Neuronal stem cell (in vitro differentiated cells): ENCODE results near the gene CAD.

Source experiments
- DNase-seq: peaks from one replicate; pipeline ENCODE4 v3.0.0-alpha.2; 2013; ENCODE audit warnings: low spot score
- H2AFZ ChIP-seq: one replicate; pipeline ENCODE4 v1.6.1; 2013; ENCODE audit warnings: mild to moderate bottlenecking, low read length, inconsistent platforms
- H2AK5ac ChIP-seq: 2 replicates; pipeline ENCODE4 v1.6.1; 2013; ENCODE audit warnings: low read depth, mild to moderate bottlenecking, inconsistent platforms, low read length, moderate library complexity, mixed read lengths
- H2BK120ac ChIP-seq: 2 replicates; pipeline ENCODE4 v1.6.1; 2013; ENCODE audit warnings: low read depth, mild to moderate bottlenecking, inconsistent platforms, low read length, moderate library complexity, mixed read lengths
- H2BK12ac ChIP-seq: one replicate; pipeline ENCODE4 v1.6.1; 2013; ENCODE audit warnings: low read length, inconsistent platforms
- H2BK15ac ChIP-seq: 2 replicates; pipeline ENCODE4 v1.6.1; 2013; ENCODE audit warnings: mild to moderate bottlenecking, low read length, inconsistent platforms, mixed read lengths
- H2BK5ac ChIP-seq: one replicate; pipeline ENCODE4 v1.6.1; 2013; ENCODE audit warnings: inconsistent platforms, mild to moderate bottlenecking, low read length, moderate library complexity
- H3K14ac ChIP-seq: one replicate; pipeline ENCODE4 v1.6.1; 2013; ENCODE audit warnings: low read length, inconsistent platforms
- H3K18ac ChIP-seq: 2 replicates; pipeline ENCODE4 v1.6.1; 2013; ENCODE audit warnings: low read length, inconsistent platforms
- H3K23ac ChIP-seq: 2 replicates; pipeline ENCODE4 v1.6.1; 2013; ENCODE audit warnings: low read depth, mild to moderate bottlenecking, mixed read lengths, low read length, inconsistent platforms; ENCODE audit not compliant: poor library complexity
- H3K27ac ChIP-seq: replicated peaks from 3 replicates; pipeline ENCODE4 v1.5.1; 2013; ENCODE audit warnings: low read length, inconsistent platforms
- H3K27me3 ChIP-seq, 3 experiments: 2 replicates each; pipeline ENCODE4 v1.6.1; 2013; ENCODE audit warnings: low read length in 3 of 3, mild to moderate bottlenecking in 2 of 3, inconsistent platforms in 1 of 3, low read depth in 1 of 3, mixed read lengths in 1 of 3, moderate library complexity in 1 of 3; ENCODE audit not compliant: control insufficient read depth in 3 of 3, insufficient read depth in 3 of 3
- H3K36me3 ChIP-seq, 2 donors: replicated peaks in 1 of 2; 2 replicates each; pipeline ENCODE4 v1.6.1; 2013; ENCODE audit warnings: low read length in 2 of 2; ENCODE audit not compliant: control insufficient read depth in 2 of 2, insufficient read depth in 2 of 2
- H3K4ac ChIP-seq: 2 replicates; pipeline ENCODE4 v1.6.1; 2013; ENCODE audit warnings: inconsistent platforms, mild to moderate bottlenecking, low read length, moderate library complexity
- H3K4me1 ChIP-seq, 2 donors: 1 replicate in 1 of 2; 2 replicates in 1 of 2; pipeline ENCODE4 v1.6.1; 2013; ENCODE audit warnings: low read length in 2 of 2, low read depth in 1 of 2; ENCODE audit not compliant: control insufficient read depth in 2 of 2, insufficient read depth in 1 of 2
- H3K4me2 ChIP-seq: one replicate; pipeline ENCODE4 v1.6.1; 2013; ENCODE audit warnings: mild to moderate bottlenecking, low read length, inconsistent platforms; ENCODE audit not compliant: insufficient read depth, poor library complexity, severe bottlenecking
- H3K4me3 ChIP-seq, 2 donors: 2 replicates each; pipeline ENCODE4 v1.5.1; 2013; ENCODE audit warnings: low read length in 2 of 2, mild to moderate bottlenecking in 2 of 2, inconsistent platforms in 1 of 2, moderate library complexity in 1 of 2
- H3K79me1 ChIP-seq: one replicate; pipeline ENCODE4 v1.6.1; 2013; ENCODE audit warnings: low read depth, mild to moderate bottlenecking, inconsistent platforms, low read length, moderate library complexity
- H3K9ac ChIP-seq: one replicate; pipeline ENCODE4 v1.6.1; 2013; ENCODE audit warnings: mild to moderate bottlenecking, low read depth, low read length, inconsistent platforms; ENCODE audit not compliant: poor library complexity
- H3K9me3 ChIP-seq, 2 donors: replicated peaks in 1 of 2; 2 replicates each; pipeline versions ENCODE3 to v1.6.1; 2013; ENCODE audit warnings: low read length in 2 of 2, mild to moderate bottlenecking in 2 of 2, inconsistent platforms in 1 of 2, low read depth in 1 of 2, mixed read lengths in 1 of 2, moderate library complexity in 1 of 2; ENCODE audit not compliant: control insufficient read depth in 2 of 2, insufficient read depth in 1 of 2
- H4K8ac ChIP-seq: one replicate; pipeline ENCODE4 v1.6.1; 2013; ENCODE audit warnings: low read depth, mild to moderate bottlenecking, inconsistent platforms, low read length, moderate library complexity
- H4K91ac ChIP-seq: one replicate; pipeline ENCODE4 v1.6.1; 2013; ENCODE audit warnings: low read length, low read depth, mild to moderate bottlenecking, inconsistent platforms; ENCODE audit not compliant: poor library complexity
- WGBS, 2 donors: extraction: QIAGEN DNeasy Blood & Tissue Kit; methylation state at CpG; one replicate each; pipeline ENCODE4 v1.1.7; 2013; ENCODE audit warnings: missing lambda C conversion rate in 2 of 2, mixed read lengths in 1 of 2; ENCODE audit not compliant: insufficient read length in 2 of 2, insufficient replicate concordance in 1 of 2; ENCODE audit errors: extremely low coverage in 2 of 2; 5-methylcytosine and 5-hydroxymethylcytosine counted together

Gene CAD

GRCh38 chr2:27291865-27292264 is 74.7 kb downstream of the CAD start:
- no peaks in the 10 kb centered on the region for H3K9me3 ChIP-seq
- H3K9ac ChIP-seq = no peak overlapping the region
- no peak overlapping the region for H3K4me3 ChIP-seq
- no peak overlapping the region for H3K27ac ChIP-seq
- no peak overlapping the region for H3K14ac ChIP-seq
- H4K8ac ChIP-seq = no peak overlapping the region
- no peak overlapping the region for H2BK12ac ChIP-seq
- H3K36me3 ChIP-seq = no peaks in the 10 kb centered on the region
- H3K27me3 ChIP-seq = peaks cover 0 to 75% (median 2%) of the 10 kb centered on the region in 3 experiments
- no peaks in the 10 kb centered on the region for H3K4me1 ChIP-seq
- H3K18ac ChIP-seq = no peak overlapping the region
- H4K91ac ChIP-seq = no peak overlapping the region
- no peak overlapping the region for H3K23ac ChIP-seq
- H2BK15ac ChIP-seq = no peak overlapping the region
- H3K4me2 ChIP-seq = no peak overlapping the region
- no peak overlapping the region for H3K4ac ChIP-seq
- no peak overlapping the region for H2AFZ ChIP-seq
- H2BK120ac ChIP-seq = no peak overlapping the region
- no peak for DNase-seq
- H3K79me1 ChIP-seq = no peaks in the 10 kb centered on the region
- WGBS, 2 donors = no CpG with 5 or more reads among the region's 6 CpGs
- no peak overlapping the region for H2BK5ac ChIP-seq
- H2AK5ac ChIP-seq = no peak overlapping the region
